Panc1 (cell line): ENCODE data around the gene GAN. TPM values are rescaled to one million over a fixed set of nuclear protein-coding genes. Genes with fewer than 3 reads are reported as not detected.

Experiments
- ATAC-seq: fragments of 200-7000 bp; cut with Tn5 transposase; 2 replicates; pipeline ENCODE4 v1.9.1; 2020; ENCODE audit warnings: mild to moderate bottlenecking, moderate library complexity
- BruUV-seq: library from RNA; stranded (reverse); fragments of 400-500 nt; replicated peaks from 2 replicates; lab custom pipeline; 2021; lab: Mats Ljungman, UMichigan
- CTCF ChIA-PET: fragments of 300-600 bp; sonication (Branson Sonifier 250); formaldehyde crosslinking; loops from one replicate; lab custom pipeline; 2022; ENCODE audit warnings: antibody characterized with exemption; lab: Charles Lee
- POLR2A ChIA-PET: fragments of 300-600 bp; sonication (Branson Sonifier 250); formaldehyde crosslinking; loops from one replicate; lab custom pipeline; 2022; ENCODE audit warnings: antibody characterized with exemption; lab: Charles Lee
- DNase-seq: peaks from one replicate; pipeline ENCODE4 v3.0.0-alpha.2; 2010; ENCODE audit warnings: low read depth, low spot score
- H3K27ac ChIP-seq: 2 replicates; pipeline ENCODE4 v1.5.1; 2011; ENCODE audit warnings: mild to moderate bottlenecking, low read length, inconsistent platforms
- H3K27me3 ChIP-seq: fragments of 200-500 bp; sonication (Bioruptor generic); 2 replicates; pipeline ENCODE4 v1.6.0; 2014; ENCODE audit warnings: low read length, inconsistent platforms; ENCODE audit not compliant: control insufficient read depth, insufficient read depth
- H3K36me3 ChIP-seq: fragments of 200-500 bp; sonication (Bioruptor generic); 2 replicates; pipeline ENCODE4 v1.5.1; 2014; ENCODE audit warnings: inconsistent platforms, mild to moderate bottlenecking, low read length, moderate library complexity; ENCODE audit not compliant: control insufficient read depth, insufficient read depth
- H3K4me1 ChIP-seq: 2 replicates; pipeline ENCODE4 v1.5.1; 2011; ENCODE audit warnings: inconsistent platforms, mild to moderate bottlenecking, low read length, moderate library complexity; ENCODE audit not compliant: control insufficient read depth, insufficient read depth
- H3K4me3 ChIP-seq, 2 experiments: 2 replicates each; pipeline ENCODE4 v1.5.1; 2011 to 2012; ENCODE audit warnings: low read depth in 2 of 2, low read length in 2 of 2, mild to moderate bottlenecking in 2 of 2, inconsistent platforms in 1 of 2, moderate library complexity in 1 of 2
- H3K9me3 ChIP-seq: fragments of 200-500 bp; sonication (Bioruptor generic); 2 replicates; pipeline ENCODE4 v1.5.1; 2014; ENCODE audit warnings: low read depth, mild to moderate bottlenecking, inconsistent platforms, low read length, moderate library complexity; ENCODE audit not compliant: control insufficient read depth, insufficient read depth
- CTCF ChIP-seq: fragments of 450-650 bp; IDR thresholded peaks from 2 replicates; pipeline ENCODE4 v1.5.1; 2017; ENCODE audit warnings: mild to moderate bottlenecking
- POLR2AphosphoS5 ChIP-seq: IDR thresholded peaks from 2 replicates; pipeline ENCODE4 v1.6.1; 2012; ENCODE audit warnings: mild to moderate bottlenecking, low read depth, low read length, moderate library complexity
- REST ChIP-seq, 2 experiments: IDR thresholded peaks; 2 replicates each; pipeline ENCODE4 v1.6.1; 2011 to 2012; ENCODE audit warnings: low read depth in 2 of 2, control low read depth in 1 of 2, low read length in 1 of 2, mild to moderate bottlenecking in 1 of 2, moderate library complexity in 1 of 2; ENCODE audit not compliant: insufficient read depth in 1 of 2
- SIN3A ChIP-seq: IDR thresholded peaks from 2 replicates; pipeline ENCODE4 v1.6.1; 2012; ENCODE audit warnings: low read depth, mild to moderate bottlenecking, low read length, moderate library complexity, borderline replicate concordance; ENCODE audit not compliant: insufficient read depth
- TCF7L2 ChIP-seq: IDR thresholded peaks from 2 replicates; pipeline ENCODE4 v1.6.1; 2011; ENCODE audit warnings: mild to moderate bottlenecking, low read depth, low read length, inconsistent platforms
- in situ Hi-C: cut with HindIII; loops from 2 replicates; pipeline ENCODE4 v1.10.0; 2016; ENCODE audit warnings: low sequenced_read_pairs, low pct_unique_long_range_greater_than_20kb
- intact Hi-C: fragments of 100-400 bp; cut with micrococcal nuclease; formaldehyde crosslinking; loops from one replicate; pipeline ENCODE4 v1.10.0; 2022; ENCODE audit not compliant: unreplicated experiment
- total RNA-seq: library from RNA; stranded (reverse); gene quantifications from one replicate; pipeline ENCODE4 v1.2.1, GENCODE V29; 2021; ENCODE audit not compliant: unreplicated experiment

GAN gene
- total RNA-seq, 1 experiment from 2014 or later, result 9.1 TPM

- Histone ChIP-seq H3K4me1 (no peaks in the 10 kb centered on the region), H3K36me3 (no peaks in the 10 kb centered on the region), H3K9me3 (no peaks in the 10 kb centered on the region), H3K27me3 (no peaks in the 10 kb centered on the region), H3K27ac (no peak overlapping the region), H3K4me3 (no peak overlapping the region)
- TF ChIP-seq CTCF (no peak), POLR2AphosphoS5 (no peak), TCF7L2 (no peak), SIN3A (no peak), REST (IDR thresholded peaks at IDR 0.05; ENCODE audit: insufficient read depth in 1 of 2, low read depth in 2 of 2, low read length in 1 of 2) (no peak)
- intact Hi-C loops, result no loop called here
- no peak for DNase-seq
- BruUV-seq, result no TSS peak
- ChIA-PET CTCF (no interaction called here), POLR2A (interaction anchor here (0.6 kb wide), 1 partner anchor 8 kb away, joined by 3 read pairs; no protein-coding TSS in a partner anchor)
- ATAC-seq, result no peak
- in situ Hi-C loops, result no loop called here
Measured at GRCh38 chr16:81385031-81385756, 70.4 kb downstream of the GAN start.

- intact Hi-C loops, result no loop called here
- ATAC-seq, result no peak
- no peak for DNase-seq
- no TSS peak for BruUV-seq
- Histone ChIP-seq H3K27ac (no peak overlapping the region), H3K9me3 (no peaks in the 10 kb centered on the region), H3K4me3 (no peak overlapping the region), H3K27me3 (no peaks in the 10 kb centered on the region), H3K36me3 (no peaks in the 10 kb centered on the region), H3K4me1 (no peaks in the 10 kb centered on the region)
- POLR2A ChIA-PET, result no interaction called here
- CTCF ChIA-PET, result no interaction called here
- in situ Hi-C loops, result no loop called here
- TF ChIP-seq SIN3A, result no peak
- TF ChIP-seq CTCF, result no peak
- TF ChIP-seq TCF7L2, result no peak
- TF ChIP-seq POLR2AphosphoS5, result no peak
- no peak for TF ChIP-seq REST (IDR thresholded peaks at IDR 0.05; ENCODE audit: insufficient read depth in 1 of 2, low read depth in 2 of 2, low read length in 1 of 2)
Measured at GRCh38 chr16:81388357-81388756, 73.6 kb downstream of the GAN start.
